GM18498 (cell line): ENCODE measurements around the gene SLC12A3.
"Not testable (repeated sequence)": the region's sequence is repeated elsewhere in the genome, so short reads cannot be mapped to it uniquely, and the experiment has no call there.

Experiments used
- ATAC-seq: cut with Tn5 transposase; IDR thresholded peaks from one replicate; pipeline ENCODE4 v1.9.1; 2021; ENCODE audit warnings: mild to moderate bottlenecking, moderate library complexity; ENCODE audit not compliant: unreplicated experiment

SLC12A3 gene

GRCh38 chr16:56866955-56867830, 2.2 kb downstream of the SLC12A3 start:
- ATAC-seq, result no peak

GRCh38 chr16:56868175-56868574, 3.2 kb downstream of the SLC12A3 start:
- ATAC-seq, result no peak

- ATAC-seq, result not testable (repeated sequence)
Measured at GRCh38 chr16:56868766-56869165, 3.8 kb downstream of the SLC12A3 start.

- no peak for ATAC-seq
Measured at GRCh38 chr16:56869513-56870275, 4.7 kb downstream of the SLC12A3 start.

GRCh38 chr16:56870276-56870888, 5.4 kb downstream of the SLC12A3 start:
- ATAC-seq, result no peak

- no peak for ATAC-seq
Measured at GRCh38 chr16:56871172-56871593, 6.2 kb downstream of the SLC12A3 start.

- ATAC-seq, result no peak
Measured at GRCh38 chr16:56872863-56873391, 7.9 kb downstream of the SLC12A3 start.

GRCh38 chr16:56874800-56875199, 9.8 kb downstream of the SLC12A3 start:
- ATAC-seq, result no peak

GRCh38 chr16:56876048-56876447, 11.0 kb downstream of the SLC12A3 start:
- ATAC-seq, result no peak

GRCh38 chr16:56877486-56878182, 12.6 kb downstream of the SLC12A3 start:
- no peak for ATAC-seq

- ATAC-seq, result no peak
Measured at GRCh38 chr16:56878282-56878854, 13.4 kb downstream of the SLC12A3 start.

GRCh38 chr16:56879276-56879675, 14.3 kb downstream of the SLC12A3 start:
- ATAC-seq, result no peak

- no peak for ATAC-seq
Measured at GRCh38 chr16:56880176-56880575, 15.2 kb downstream of the SLC12A3 start.

- ATAC-seq, result no peak
Measured at GRCh38 chr16:56880685-56881084, 15.7 kb downstream of the SLC12A3 start.

- no peak for ATAC-seq
Measured at GRCh38 chr16:56882077-56882800, 17.2 kb downstream of the SLC12A3 start.

GRCh38 chr16:56883586-56883985, 18.6 kb downstream of the SLC12A3 start:
- no peak for ATAC-seq

GRCh38 chr16:56884026-56884582, 19.1 kb downstream of the SLC12A3 start:
- ATAC-seq, result no peak

- ATAC-seq, result not testable (repeated sequence)
Measured at GRCh38 chr16:56884929-56885328, 19.9 kb downstream of the SLC12A3 start.

GRCh38 chr16:56885446-56886162, 20.6 kb downstream of the SLC12A3 start:
- no peak for ATAC-seq
